ENCODE measurements around the gene C2CD4C.

GRCh38 chr19:402786-403185 is 6.2 kb downstream of the C2CD4C start:
- TF ChIP-seq CTCF (IDR thresholded peaks at IDR 0.05) = no peak
- TF ChIP-seq POLR2AphosphoS5 (IDR thresholded peaks at IDR 0.05; ENCODE audit: low read depth, low read length) = no peak
- TF ChIP-seq REST (IDR thresholded peaks at IDR 0.05; ENCODE audit: insufficient read depth in 1 of 2, low read depth in 2 of 2, low read length in 1 of 2) = no peak
- no peak for TF ChIP-seq SIN3A (IDR thresholded peaks at IDR 0.05; ENCODE audit: borderline replicate concordance, insufficient read depth, low read depth, low read length)
- no peak for TF ChIP-seq TCF7L2 (IDR thresholded peaks at IDR 0.05; ENCODE audit: low read depth, low read length)
